Keratinocyte (primary cell): ENCODE measurements around the gene PRDX6. TPM values are rescaled to one million over a fixed set of nuclear protein-coding genes. Genes with fewer than 3 reads are reported as not detected.

Source experiments
- DNase-seq: peaks from one replicate; pipeline ENCODE4 v3.0.0-alpha.2; 2011; ENCODE audit warnings: low read depth, missing footprints, low spot score
- FAIRE-seq: peaks from 2 replicates; lab custom pipeline; 2011; peaks lifted over from hg19 to GRCh38; lab: Jason Lieb, UNC
- H2AFZ ChIP-seq: 2 replicates; pipeline ENCODE4 v1.6.0; 2012; ENCODE audit warnings: low read length, control low read depth, inconsistent platforms; ENCODE audit not compliant: control insufficient read depth
- H3K27ac ChIP-seq: 2 replicates; pipeline ENCODE4 v1.5.1; 2011; ENCODE audit warnings: low read length; ENCODE audit not compliant: control insufficient read depth, insufficient read depth
- H3K27me3 ChIP-seq: 3 replicates; pipeline ENCODE4 v1.6.0; 2011; ENCODE audit warnings: low read length; ENCODE audit not compliant: control insufficient read depth, insufficient read depth; ENCODE audit errors: extremely low read depth
- H3K36me3 ChIP-seq, 2 experiments: 2 replicates in 1 of 2; 3 replicates in 1 of 2; pipeline ENCODE4 v1.5.1; 2011; ENCODE audit warnings: low read length in 2 of 2, mild to moderate bottlenecking in 1 of 2; ENCODE audit not compliant: control insufficient read depth in 2 of 2, insufficient read depth in 2 of 2; ENCODE audit errors: extremely low read depth in 1 of 2
- H3K4me1 ChIP-seq: 3 replicates; pipeline ENCODE4 v1.5.1; 2011; ENCODE audit warnings: low read length; ENCODE audit not compliant: control insufficient read depth, insufficient read depth; ENCODE audit errors: extremely low read depth
- H3K4me2 ChIP-seq: 3 replicates; pipeline ENCODE4 v1.6.0; 2011; ENCODE audit warnings: low read depth, low read length; ENCODE audit not compliant: control insufficient read depth, insufficient read depth; ENCODE audit errors: extremely low read depth
- H3K4me3 ChIP-seq, 3 experiments: fragments of 200-600 bp in 1 of 3; sonication (generic) in 1 of 3; 2 replicates in 2 of 3; 3 replicates in 1 of 3; pipeline ENCODE4 v1.5.1; 2011 to 2016; ENCODE audit warnings: low read length in 3 of 3, mild to moderate bottlenecking in 3 of 3, control low read depth in 2 of 3, inconsistent platforms in 1 of 3, low read depth in 1 of 3, mixed read lengths in 1 of 3, mixed run types in 1 of 3, moderate library complexity in 1 of 3; ENCODE audit not compliant: control insufficient read depth in 2 of 3, insufficient read depth in 2 of 3; ENCODE audit errors: extremely low read depth in 1 of 3
- H3K79me2 ChIP-seq: 2 replicates; pipeline ENCODE4 v1.6.0; 2012; ENCODE audit warnings: low read length; ENCODE audit not compliant: control insufficient read depth, insufficient read depth
- H3K9ac ChIP-seq: 3 replicates; pipeline ENCODE4 v1.6.0; 2011; ENCODE audit warnings: low read length; ENCODE audit not compliant: control insufficient read depth, insufficient read depth; ENCODE audit errors: extremely low read depth
- H3K9me1 ChIP-seq: 3 replicates; pipeline ENCODE4 v1.6.0; 2011; ENCODE audit warnings: low read length; ENCODE audit not compliant: control insufficient read depth, insufficient read depth; ENCODE audit errors: extremely low read depth
- H3K9me3 ChIP-seq: 2 replicates; pipeline ENCODE4 v1.5.1; 2012; ENCODE audit warnings: low read depth, low read length; ENCODE audit not compliant: control insufficient read depth
- H4K20me1 ChIP-seq: 3 replicates; pipeline ENCODE4 v1.6.0; 2011; ENCODE audit warnings: low read length; ENCODE audit not compliant: control insufficient read depth, insufficient read depth; ENCODE audit errors: extremely low read depth
- EZH2 ChIP-seq: IDR thresholded peaks from one replicate; pipeline ENCODE4 v1.6.1; 2012; ENCODE audit warnings: inconsistent platforms, mild to moderate bottlenecking, low read length, moderate library complexity
- dilution Hi-C: fragments of 300-500 bp; cut with MboI; formaldehyde crosslinking; loops from one replicate; pipeline ENCODE4 v1.7.0; 2020; ENCODE audit warnings: low sequenced_read_pairs; ENCODE audit not compliant: extremely low pct_ligation_motif_present
- polyA plus RNA-seq, 5 experiments: library from polyadenylated mRNA; depleted of rRNA in 3 of 5; stranded (reverse) in 3 of 5; stranded (forward) in 1 of 5; unstranded in 1 of 5; fragments of >200 nt; gene quantifications; 1 replicate in 1 of 5; 2 replicates in 3 of 5; 3 replicates in 1 of 5; pipeline versions ENCODE4 v1.2.1 to v1.2.3, GENCODE V29; 2011 to 2012; ENCODE audit warnings: missing spikeins in 2 of 5, low read depth in 1 of 5, low replicate concordance in 1 of 5
- TF ChIP-seq, protein P1 (sequence below), 3 experiments: IDR thresholded peaks in 1 of 3; conservative IDR thresholded peaks in 1 of 3; optimal IDR thresholded peaks in 1 of 3; 2 replicates in 2 of 3; 3 replicates in 1 of 3; pipeline versions ENCODE3 to v1.5.1; 2011; ENCODE audit warnings: low read length in 3 of 3, mild to moderate bottlenecking in 3 of 3, moderate library complexity in 2 of 3, control low read depth in 1 of 3, inconsistent platforms in 1 of 3; ENCODE audit not compliant: insufficient read depth in 2 of 3; ENCODE audit errors: extremely low read depth in 1 of 3

PRDX6 gene
- polyA plus RNA-seq, 1 donor (not counting 4 experiments of a cell fraction or from before 2014, with no cell fraction given), result 248 TPM

DNA sequence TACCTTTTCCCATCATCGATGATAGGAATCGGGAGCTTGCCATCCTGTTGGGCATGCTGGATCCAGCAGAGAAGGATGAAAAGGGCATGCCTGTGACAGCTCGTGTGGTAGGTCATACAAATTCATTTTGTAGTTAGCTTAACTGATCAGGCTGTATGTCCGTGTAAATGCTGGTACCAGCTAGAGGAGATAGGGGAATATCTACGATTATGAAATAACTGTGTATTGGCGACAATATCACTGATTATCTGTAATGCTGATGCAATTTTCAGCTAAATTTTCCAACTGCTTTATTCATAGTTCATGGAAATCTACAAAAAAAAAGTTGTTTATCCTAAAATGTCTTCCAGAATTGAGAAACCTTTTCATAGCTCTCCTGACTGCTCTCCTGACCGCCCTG lies 8.3 kb downstream of the PRDX6 start:
- no peak for TF ChIP-seq EZH2
- TF ChIP-seq, protein P1, sequence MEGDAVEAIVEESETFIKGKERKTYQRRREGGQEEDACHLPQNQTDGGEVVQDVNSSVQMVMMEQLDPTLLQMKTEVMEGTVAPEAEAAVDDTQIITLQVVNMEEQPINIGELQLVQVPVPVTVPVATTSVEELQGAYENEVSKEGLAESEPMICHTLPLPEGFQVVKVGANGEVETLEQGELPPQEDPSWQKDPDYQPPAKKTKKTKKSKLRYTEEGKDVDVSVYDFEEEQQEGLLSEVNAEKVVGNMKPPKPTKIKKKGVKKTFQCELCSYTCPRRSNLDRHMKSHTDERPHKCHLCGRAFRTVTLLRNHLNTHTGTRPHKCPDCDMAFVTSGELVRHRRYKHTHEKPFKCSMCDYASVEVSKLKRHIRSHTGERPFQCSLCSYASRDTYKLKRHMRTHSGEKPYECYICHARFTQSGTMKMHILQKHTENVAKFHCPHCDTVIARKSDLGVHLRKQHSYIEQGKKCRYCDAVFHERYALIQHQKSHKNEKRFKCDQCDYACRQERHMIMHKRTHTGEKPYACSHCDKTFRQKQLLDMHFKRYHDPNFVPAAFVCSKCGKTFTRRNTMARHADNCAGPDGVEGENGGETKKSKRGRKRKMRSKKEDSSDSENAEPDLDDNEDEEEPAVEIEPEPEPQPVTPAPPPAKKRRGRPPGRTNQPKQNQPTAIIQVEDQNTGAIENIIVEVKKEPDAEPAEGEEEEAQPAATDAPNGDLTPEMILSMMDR (optimal IDR thresholded peaks at IDR 0.05 in 1 of 3, IDR thresholded peaks at IDR 0.05 in 1 of 3, conservative IDR thresholded peaks at IDR 0.05 in 1 of 3; ENCODE audit: extremely low read depth in 1 of 3, insufficient read depth in 2 of 3, low read length in 3 of 3), result no peak
- Histone ChIP-seq H3K27me3 (no peaks in the 10 kb centered on the region), H3K4me2 (no peak overlapping the region), H3K36me3 (peaks cover 35 to 44% of the 10 kb centered on the region in 2 experiments), H4K20me1 (no peaks in the 10 kb centered on the region), H3K4me3 (no peak overlapping the region), H3K9ac (no peak overlapping the region), H3K9me1 (no peaks in the 10 kb centered on the region), H3K79me2 (peaks cover 3% of the 10 kb centered on the region), H2AFZ (no peak overlapping the region), H3K27ac (no peak overlapping the region), H3K9me3 (no peaks in the 10 kb centered on the region), H3K4me1 (no peaks in the 10 kb centered on the region)
- dilution Hi-C loops, result no loop called here
- FAIRE-seq (no peak), DNase-seq (no peak)

DNA sequence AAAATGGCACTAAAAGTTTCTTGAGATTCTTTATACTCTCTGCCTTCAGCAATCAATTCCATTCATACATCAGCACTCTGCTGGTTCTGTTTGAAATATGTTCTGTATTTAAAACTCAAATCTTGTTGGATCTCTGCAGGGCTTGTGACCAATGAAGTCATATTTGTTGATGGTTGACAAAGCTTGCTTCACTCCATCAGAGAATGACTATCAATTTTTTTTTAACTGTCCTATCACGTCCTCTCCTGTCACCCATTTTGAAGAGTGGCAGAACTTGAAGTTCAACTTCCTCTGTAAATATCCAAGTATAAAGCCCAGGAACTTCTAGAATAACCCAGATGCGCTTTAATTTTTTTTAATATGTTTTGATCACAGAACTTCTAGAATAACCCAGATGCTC lies 10.9 kb downstream of the PRDX6 start:
- no peaks in the 10 kb centered on the region for H3K27me3 ChIP-seq
- no peaks in the 10 kb centered on the region for H3K9me1 ChIP-seq
- no peak overlapping the region for H2AFZ ChIP-seq
- FAIRE-seq (no peak), DNase-seq (no peak)
- no peaks in the 10 kb centered on the region for H3K9me3 ChIP-seq
- H3K4me2 ChIP-seq, result no peak overlapping the region
- dilution Hi-C loops, result no loop called here
- no peak overlapping the region for H3K9ac ChIP-seq
- no peaks in the 10 kb centered on the region for H3K79me2 ChIP-seq
- H4K20me1 ChIP-seq, result no peaks in the 10 kb centered on the region
- H3K4me1 ChIP-seq, result no peaks in the 10 kb centered on the region
- H3K36me3 ChIP-seq, result peaks cover 26% of the 10 kb centered on the region in 2 experiments
- no peak for TF ChIP-seq EZH2
- TF ChIP-seq, protein P1 (optimal IDR thresholded peaks at IDR 0.05 in 1 of 3, IDR thresholded peaks at IDR 0.05 in 1 of 3, conservative IDR thresholded peaks at IDR 0.05 in 1 of 3; ENCODE audit: extremely low read depth in 1 of 3, insufficient read depth in 2 of 3, low read length in 3 of 3), result no peak
- no peak overlapping the region for H3K4me3 ChIP-seq
- no peak overlapping the region for H3K27ac ChIP-seq
